Ectodermal cell (in vitro differentiated cells): Measurements from ENCODE around the gene OSBPL8. TPM values are rescaled to one million over a fixed set of nuclear protein-coding genes. Genes with fewer than 3 reads are reported as not detected.
A peak's percentile ranks its signal among the peaks of the same experiment; 100 is the strongest.

ENCODE experiments used
- H3K27ac ChIP-seq: 2 replicates; pipeline ENCODE4 v1.7.0; 2013; ENCODE audit warnings: mild to moderate bottlenecking, low read depth, low read length; ENCODE audit not compliant: insufficient read depth, poor library complexity, severe bottlenecking
- H3K27me3 ChIP-seq: 2 replicates; pipeline ENCODE4 v1.7.0; 2013; ENCODE audit warnings: mild to moderate bottlenecking, low read length; ENCODE audit not compliant: insufficient read depth, control insufficient read depth, poor library complexity, severe bottlenecking
- H3K36me3 ChIP-seq: one replicate; pipeline ENCODE4 v1.7.0; 2013; ENCODE audit warnings: low read length; ENCODE audit not compliant: control insufficient read depth, insufficient read depth
- H3K4me1 ChIP-seq: one replicate; pipeline ENCODE4 v1.7.0; 2013; ENCODE audit warnings: low read length; ENCODE audit not compliant: control insufficient read depth, insufficient read depth
- H3K4me3 ChIP-seq: 2 replicates; pipeline ENCODE4 v1.7.0; 2013; ENCODE audit warnings: low read depth, low read length, control low read depth; ENCODE audit not compliant: insufficient read depth
- H3K9me3 ChIP-seq: 2 replicates; pipeline ENCODE4 v1.7.0; 2013; ENCODE audit warnings: mild to moderate bottlenecking, low read length, moderate library complexity; ENCODE audit not compliant: control insufficient read depth
- WGBS, 2 experiments: methylation state at CpG; one replicate each; pipeline ENCODE4 v1.1.7; 2013; ENCODE audit warnings: missing lambda C conversion rate in 2 of 2; 5-methylcytosine and 5-hydroxymethylcytosine counted together
- polyA plus RNA-seq, 4 experiments: library from polyadenylated mRNA; stranded (reverse); fragments of 50-300 nt; gene quantifications; one replicate each; pipeline ENCODE4 v1.2.3, GENCODE V29; 2013

OSBPL8 gene
- polyA plus RNA-seq (2013, experiment 1 of 4): 48.1 TPM
- 52.6 TPM for polyA plus RNA-seq (2013, experiment 2 of 4)
- 40.9 TPM for polyA plus RNA-seq (2013, experiment 3 of 4)
- polyA plus RNA-seq (2013, experiment 4 of 4): 49.4 TPM

DNA sequence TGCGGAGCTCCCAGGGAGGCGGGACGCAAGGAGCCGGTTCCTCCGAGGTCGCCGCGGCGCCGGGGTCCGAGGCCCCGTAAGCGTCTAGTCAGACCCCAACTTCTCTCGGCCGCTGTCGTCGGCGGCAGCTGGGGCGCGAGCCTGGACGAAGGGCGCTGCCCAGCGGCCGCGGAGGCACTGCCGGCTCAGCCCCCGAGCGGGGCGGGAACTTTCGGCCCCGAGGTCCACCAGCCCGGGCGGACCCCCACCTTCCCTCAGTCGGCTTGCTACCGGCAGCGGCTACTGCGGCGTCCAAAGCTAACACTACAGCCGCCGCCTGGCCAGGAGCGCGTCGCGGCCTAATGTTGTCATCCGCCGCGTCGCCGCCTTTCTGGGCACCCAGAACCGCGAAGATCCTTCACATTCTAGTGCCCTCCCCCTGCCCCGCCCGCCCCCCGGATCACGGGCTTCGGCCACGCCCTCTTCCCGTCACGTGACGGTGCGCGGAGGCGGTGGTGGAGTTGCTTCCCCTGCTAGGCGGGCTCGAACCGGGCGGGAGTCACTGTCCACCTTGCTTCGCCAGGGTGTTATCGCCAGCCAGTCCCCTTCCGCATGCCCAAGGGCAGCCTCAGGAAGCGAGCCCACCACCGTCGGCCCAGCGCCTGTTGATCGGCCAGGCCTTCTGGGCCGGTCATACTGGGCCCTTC is at the start of gene OSBPL8:
Gene OSBPL8 (minus strand): TSS at position 372 of the 686 bp plus-strand sequence. CDS start 72,220 bp downstream, outside the sequence.
- Histone ChIP-seq H3K9me3 (no peaks in the 10 kb centered on the region), H3K4me3 (peak within 1 kb of the TSS; percentile 99), H3K36me3 (no peaks in the 10 kb centered on the region), H3K4me1 (no peaks in the 10 kb centered on the region), H3K27me3 (no peaks in the 10 kb centered on the region), H3K27ac (peak within 1 kb of the TSS; percentile 95)
- WGBS, 2 experiments: 0% methylated on average over 76 of the region's 76 CpGs

DNA sequence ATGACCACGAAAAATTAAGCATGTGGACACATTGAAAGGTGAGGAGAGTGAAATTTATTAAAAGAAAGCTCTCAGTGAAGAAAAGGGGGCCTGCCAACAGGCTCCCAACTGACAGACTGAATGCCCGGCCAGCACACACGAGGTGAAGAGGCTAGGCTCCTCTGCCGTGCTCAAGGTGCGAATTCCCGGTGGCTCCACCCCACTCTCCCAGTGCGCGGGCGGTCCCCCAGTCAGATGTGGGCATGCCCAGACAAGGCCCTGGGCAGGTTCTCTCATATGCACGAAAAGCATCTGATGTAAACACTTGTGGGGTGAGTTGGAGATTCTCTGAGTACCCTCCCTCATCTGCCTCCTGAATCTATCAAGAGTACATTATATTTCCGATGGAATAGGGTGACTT is 48.5 kb upstream of the OSBPL8 start:
- no peaks in the 10 kb centered on the region for H3K4me1 ChIP-seq
- H3K27ac ChIP-seq: no peak overlapping the region
- no peaks in the 10 kb centered on the region for H3K9me3 ChIP-seq
- H3K27me3 ChIP-seq: no peaks in the 10 kb centered on the region
- no peak overlapping the region for H3K4me3 ChIP-seq
- no peaks in the 10 kb centered on the region for H3K36me3 ChIP-seq
- WGBS, 2 experiments: 92% methylated on average over 10 to 11 of the region's 11 CpGs

- WGBS, 2 experiments: 96 to 100% methylated on average over 2 of the region's 2 CpGs
- H3K27ac ChIP-seq: no peak overlapping the region
- no peaks in the 10 kb centered on the region for H3K36me3 ChIP-seq
- no peaks in the 10 kb centered on the region for H3K27me3 ChIP-seq
- H3K9me3 ChIP-seq: no peaks in the 10 kb centered on the region
- no peaks in the 10 kb centered on the region for H3K4me1 ChIP-seq
- H3K4me3 ChIP-seq: no peak overlapping the region
Measured at GRCh38 chr12:76595056-76595455, 35.5 kb upstream of the OSBPL8 start.

DNA sequence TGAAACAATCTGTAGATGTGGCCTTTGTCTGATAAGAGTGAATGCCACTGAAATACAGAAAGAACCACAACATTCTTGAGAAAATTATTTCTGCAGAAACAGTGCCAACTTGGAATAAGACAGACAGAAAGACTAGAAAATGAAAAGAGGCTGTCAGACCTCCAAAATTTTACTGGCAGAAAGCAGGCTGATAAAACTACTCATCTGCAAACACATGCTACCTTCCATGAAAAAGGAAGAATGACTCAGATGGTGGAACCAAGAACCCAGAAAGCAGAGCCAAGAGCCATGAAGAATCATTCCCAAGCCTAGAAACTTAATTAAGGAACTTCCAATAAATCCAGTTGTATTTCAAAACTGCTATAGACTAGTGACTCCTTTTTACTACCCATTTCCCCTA is 31.9 kb upstream of the OSBPL8 start:
- no peaks in the 10 kb centered on the region for H3K4me1 ChIP-seq
- H3K9me3 ChIP-seq: no peaks in the 10 kb centered on the region

GRCh38 chr12:76590131-76590530 is 30.6 kb upstream of the OSBPL8 start:
- Histone ChIP-seq H3K4me3 (no peak overlapping the region), H3K27ac (no peak overlapping the region), H3K4me1 (no peaks in the 10 kb centered on the region), H3K27me3 (no peaks in the 10 kb centered on the region), H3K36me3 (no peaks in the 10 kb centered on the region), H3K9me3 (no peaks in the 10 kb centered on the region)
- WGBS, 2 experiments: 96 to 97% methylated on average over 3 of the region's 3 CpGs

More for the DNA sequence above, 31.9 kb upstream of the OSBPL8 start:
- Histone ChIP-seq H3K27ac (no peak overlapping the region), H3K36me3 (no peaks in the 10 kb centered on the region), H3K4me3 (no peak overlapping the region), H3K27me3 (no peaks in the 10 kb centered on the region)

- H3K27ac ChIP-seq: no peak overlapping the region
- no peaks in the 10 kb centered on the region for H3K36me3 ChIP-seq
- H3K4me1 ChIP-seq: no peaks in the 10 kb centered on the region
- H3K27me3 ChIP-seq: no peaks in the 10 kb centered on the region
- H3K9me3 ChIP-seq: no peaks in the 10 kb centered on the region
- H3K4me3 ChIP-seq: no peak overlapping the region
Measured at GRCh38 chr12:76588881-76589565, 29.5 kb upstream of the OSBPL8 start.

DNA sequence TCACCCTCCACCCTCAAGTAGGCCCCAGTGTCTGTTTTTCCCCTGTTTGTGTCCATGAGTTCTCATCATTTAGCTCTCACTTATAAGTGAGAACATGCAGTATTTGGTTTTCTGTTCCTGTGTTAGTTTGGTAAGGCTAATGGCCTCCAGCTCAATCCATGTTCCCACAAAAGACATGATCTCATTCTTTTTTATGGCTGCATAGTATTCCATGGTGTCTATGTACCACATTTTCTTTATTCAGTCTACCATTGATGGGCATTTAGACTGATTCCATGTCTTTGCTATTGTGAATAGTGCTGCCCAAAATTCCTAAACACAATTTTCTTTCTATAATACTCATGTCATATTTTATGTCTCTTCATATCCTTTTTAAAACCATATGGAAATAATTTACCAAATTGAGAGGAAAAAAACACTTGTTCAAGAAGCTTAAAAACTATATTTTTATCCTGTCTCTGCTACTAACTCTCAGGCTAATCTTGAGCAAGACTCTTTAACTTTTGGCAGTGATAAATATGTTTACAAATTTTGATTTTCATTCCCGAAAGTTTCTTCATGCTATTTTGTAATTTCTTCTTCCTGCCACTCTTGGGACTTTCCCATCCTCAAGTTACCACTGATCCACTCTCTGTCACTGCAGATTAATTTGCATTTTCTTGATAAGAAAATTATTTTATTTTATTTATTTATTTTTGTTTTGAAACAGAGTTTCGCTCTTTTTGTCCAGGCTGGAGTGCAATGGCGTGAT is 28.0 kb upstream of the OSBPL8 start:
- Histone ChIP-seq H3K4me1 (no peaks in the 10 kb centered on the region), H3K27me3 (no peaks in the 10 kb centered on the region), H3K27ac (no peak overlapping the region), H3K36me3 (no peaks in the 10 kb centered on the region), H3K9me3 (no peaks in the 10 kb centered on the region), H3K4me3 (no peak overlapping the region)
- 87 to 94% methylated on average over 3 of the region's 3 CpGs for WGBS, 2 experiments

DNA sequence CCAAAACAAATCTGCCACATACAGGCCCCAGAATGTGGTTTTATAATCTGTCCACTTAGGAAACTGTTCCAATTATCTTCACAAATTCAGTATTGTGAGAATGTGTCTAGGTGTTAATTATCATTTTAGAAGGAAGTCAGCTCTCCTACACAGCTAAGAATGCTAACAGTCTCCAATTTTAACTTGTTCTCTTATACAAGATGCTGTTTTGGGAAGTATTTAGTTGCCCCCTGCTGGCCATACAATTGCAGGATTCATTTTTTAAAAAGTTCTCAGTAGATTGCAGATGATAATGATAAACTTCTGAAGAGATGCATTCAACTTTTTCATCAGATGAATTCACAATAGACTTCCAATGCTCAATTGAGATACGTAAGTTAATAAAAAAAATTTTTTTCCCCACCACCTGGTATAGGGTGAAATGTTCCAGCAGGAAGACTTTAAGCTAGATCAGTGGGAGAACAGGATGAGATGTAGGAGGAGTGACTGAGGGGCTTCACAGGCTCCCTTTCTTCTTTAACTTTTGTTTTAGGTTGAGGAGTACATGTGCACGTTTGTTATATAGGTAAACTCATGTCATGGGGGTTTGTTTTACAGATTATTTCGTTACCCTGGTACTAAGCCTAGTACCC is 27.3 kb upstream of the OSBPL8 start:
- Histone ChIP-seq H3K4me1 (no peaks in the 10 kb centered on the region), H3K9me3 (no peaks in the 10 kb centered on the region), H3K4me3 (no peak overlapping the region), H3K27ac (no peak overlapping the region), H3K27me3 (no peaks in the 10 kb centered on the region), H3K36me3 (no peaks in the 10 kb centered on the region)
- WGBS, 2 experiments: 74 to 89% methylated on average over 1 to 3 of the region's 3 CpGs

DNA sequence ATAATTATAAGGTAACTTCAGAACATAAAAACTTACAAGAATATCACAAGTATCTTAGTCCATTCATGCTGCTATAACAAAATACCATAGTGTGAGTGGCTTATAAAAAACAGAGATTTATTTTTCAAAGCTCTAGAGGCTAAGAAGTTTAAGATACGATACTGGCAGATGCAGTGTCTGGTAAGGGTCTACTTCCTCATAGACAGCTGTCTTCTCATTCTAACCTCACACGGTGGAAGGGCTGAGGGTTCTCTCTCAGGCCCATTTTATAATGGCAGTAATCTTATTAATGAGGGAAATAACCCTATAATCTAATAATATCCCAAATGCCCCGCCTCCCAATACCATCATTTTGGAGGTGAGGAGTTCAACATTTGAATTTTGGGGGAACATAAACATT is 23.7 kb upstream of the OSBPL8 start:
- Histone ChIP-seq H3K4me1 (no peaks in the 10 kb centered on the region), H3K27me3 (no peaks in the 10 kb centered on the region), H3K27ac (no peak overlapping the region), H3K36me3 (no peaks in the 10 kb centered on the region), H3K9me3 (no peaks in the 10 kb centered on the region), H3K4me3 (no peak overlapping the region)
- WGBS, 2 experiments: 98 to 100% methylated on average over 1 to 2 of the region's 3 CpGs
